H1 (cell line): ENCODE results near the gene RNF144A. TPM values are rescaled to one million over a fixed set of nuclear protein-coding genes. Genes with fewer than 3 reads are reported as not detected.

Source experiments
- CTCF ChIA-PET: fragments of 300-600 bp; sonication (Branson Sonifier 250); formaldehyde crosslinking; loops from one replicate; lab custom pipeline; 2021; ENCODE audit not compliant: partially characterized antibody; lab: Charles Lee
- POLR2A ChIA-PET: fragments of 300-600 bp; sonication (Branson Sonifier 250); formaldehyde crosslinking; loops from one replicate; lab custom pipeline; 2021; ENCODE audit warnings: inconsistent platforms; ENCODE audit not compliant: partially characterized antibody; lab: Charles Lee
- DNase-seq, 2 experiments: peaks; one replicate each; pipeline versions ENCODE4 v3.0.0 to v3.0.0-alpha.2; 2010 to 2022; ENCODE audit warnings: low spot score in 2 of 2, low read depth in 1 of 2, mixed read lengths in 1 of 2
- FAIRE-seq: peaks from 2 replicates; lab custom pipeline; 2011; peaks lifted over from hg19 to GRCh38; lab: Jason Lieb, UNC
- H2AFZ ChIP-seq: 2 replicates; pipeline ENCODE4 v1.8.1; 2012; ENCODE audit warnings: low read length, inconsistent platforms
- H2AK5ac ChIP-seq: 2 replicates; pipeline ENCODE4 v1.6.1; 2013; ENCODE audit warnings: low read depth, low read length
- H2BK120ac ChIP-seq: replicated peaks from 2 replicates; pipeline ENCODE3; 2013; ENCODE audit warnings: low read depth, low read length, inconsistent platforms
- H2BK12ac ChIP-seq: 2 replicates; pipeline ENCODE4 v1.6.1; 2013; ENCODE audit warnings: low read depth, low read length
- H2BK15ac ChIP-seq: 2 replicates; pipeline ENCODE4 v1.6.1; 2013; ENCODE audit warnings: low read length
- H2BK20ac ChIP-seq: 2 replicates; pipeline ENCODE4 v1.6.1; 2013; ENCODE audit warnings: low read length
- H2BK5ac ChIP-seq: 2 replicates; pipeline ENCODE4 v1.6.1; 2013; ENCODE audit warnings: low read depth, low read length
- H3K14ac ChIP-seq: 2 replicates; pipeline ENCODE4 v1.6.1; 2013; ENCODE audit warnings: inconsistent platforms; ENCODE audit not compliant: insufficient read length
- H3K18ac ChIP-seq: 2 replicates; pipeline ENCODE4 v1.6.1; 2013; ENCODE audit warnings: low read length; ENCODE audit errors: extremely low read depth
- H3K23ac ChIP-seq: 2 replicates; pipeline ENCODE4 v1.6.1; 2013; ENCODE audit warnings: inconsistent platforms; ENCODE audit not compliant: insufficient read length
- H3K23me2 ChIP-seq: 2 replicates; pipeline ENCODE4 v1.6.1; 2013; ENCODE audit warnings: low read depth, low read length
- H3K27ac ChIP-seq: 2 replicates; pipeline ENCODE4 v1.6.1; 2011; ENCODE audit warnings: low read depth, low read length, inconsistent platforms
- H3K27me3 ChIP-seq, 4 experiments: replicated peaks in 1 of 4; 1 replicate in 1 of 4; 2 replicates in 3 of 4; pipeline versions ENCODE4 v1.6.1 to v1.8.1; 2011 to 2013; ENCODE audit warnings: low read length in 3 of 4, mild to moderate bottlenecking in 3 of 4, inconsistent platforms in 2 of 4, mixed read lengths in 2 of 4, moderate library complexity in 1 of 4; ENCODE audit not compliant: control insufficient read depth in 3 of 4, insufficient read depth in 3 of 4; ENCODE audit errors: extremely low read depth in 1 of 4
- H3K36me3 ChIP-seq, 4 experiments: 2 replicates each; pipeline versions ENCODE4 v1.6.1 to v1.8.1; 2011 to 2013; ENCODE audit warnings: mild to moderate bottlenecking in 4 of 4, low read length in 3 of 4, moderate library complexity in 2 of 4, control low read depth in 1 of 4, inconsistent platforms in 1 of 4; ENCODE audit not compliant: insufficient read depth in 4 of 4, control insufficient read depth in 2 of 4
- H3K4ac ChIP-seq: replicated peaks from 2 replicates; pipeline ENCODE3; 2013; ENCODE audit warnings: low read length, low read depth, mixed read lengths, inconsistent platforms; ENCODE audit not compliant: insufficient read length
- H3K4me1 ChIP-seq, 4 experiments: replicated peaks in 1 of 4; 1 replicate in 1 of 4; 2 replicates in 3 of 4; pipeline versions ENCODE4 v1.6.1 to v1.8.1; 2011 to 2013; ENCODE audit warnings: low read length in 3 of 4, inconsistent platforms in 2 of 4, mixed read lengths in 1 of 4; ENCODE audit not compliant: insufficient read depth in 4 of 4, control insufficient read depth in 3 of 4
- H3K4me2 ChIP-seq, 2 experiments: 2 replicates each; pipeline versions ENCODE4 v1.6.1 to v1.8.1; 2011 to 2013; ENCODE audit warnings: low read depth in 2 of 2, low read length in 2 of 2, control low read depth in 1 of 2, inconsistent platforms in 1 of 2, mild to moderate bottlenecking in 1 of 2; ENCODE audit not compliant: insufficient read depth in 1 of 2
- H3K4me3 ChIP-seq, 4 experiments: fragments of 200-600, 300-600 bp in 1 of 4; sonication (generic), shearing (Covaris generic), sonication (Bioruptor Twin) in 1 of 4; 2 replicates each; pipeline versions ENCODE4 v1.5.1 to v1.8.1; 2011 to 2016; ENCODE audit warnings: low read length in 4 of 4, low read depth in 3 of 4, control low read depth in 2 of 4, inconsistent platforms in 2 of 4, mild to moderate bottlenecking in 2 of 4, mixed read lengths in 1 of 4, moderate library complexity in 1 of 4; ENCODE audit not compliant: insufficient read depth in 2 of 4; ENCODE audit errors: extremely low read depth in 1 of 4
- H3K56ac ChIP-seq: replicated peaks from 2 replicates; pipeline ENCODE3; 2013; ENCODE audit warnings: low read depth, mild to moderate bottlenecking, mixed read lengths, low read length, inconsistent platforms; ENCODE audit not compliant: insufficient read length
- H3K79me1 ChIP-seq: 2 replicates; pipeline ENCODE4 v1.6.1; 2013; ENCODE audit warnings: low read depth, low read length, control low read depth
- H3K79me2 ChIP-seq, 2 experiments: 2 replicates each; pipeline versions ENCODE4 v1.6.1 to v1.8.1; 2012 to 2013; ENCODE audit warnings: low read length in 2 of 2, mild to moderate bottlenecking in 2 of 2, inconsistent platforms in 1 of 2; ENCODE audit not compliant: insufficient read depth in 2 of 2, control insufficient read depth in 1 of 2
- H3K9ac ChIP-seq, 4 experiments: replicated peaks in 1 of 4; 1 replicate in 1 of 4; 2 replicates in 3 of 4; pipeline versions ENCODE4 v1.6.1 to v1.8.1; 2011 to 2013; ENCODE audit warnings: low read depth in 3 of 4, low read length in 3 of 4, control low read depth in 2 of 4, mild to moderate bottlenecking in 2 of 4, moderate library complexity in 2 of 4, inconsistent platforms in 1 of 4; ENCODE audit errors: extremely low read depth in 1 of 4
- H3K9me3 ChIP-seq, 2 experiments: 2 replicates each; pipeline versions ENCODE4 v1.6.1 to v1.8.1; 2012 to 2013; ENCODE audit warnings: mild to moderate bottlenecking in 2 of 2, moderate library complexity in 2 of 2, control low read depth in 1 of 2, inconsistent platforms in 1 of 2, low read depth in 1 of 2, low read length in 1 of 2, mixed read lengths in 1 of 2; ENCODE audit not compliant: insufficient read depth in 2 of 2
- H4K20me1 ChIP-seq, 2 experiments: replicated peaks in 1 of 2; 2 replicates each; pipeline versions ENCODE3 to v1.8.1; 2011 to 2013; ENCODE audit warnings: inconsistent platforms in 2 of 2, low read length in 2 of 2, mild to moderate bottlenecking in 1 of 2; ENCODE audit not compliant: insufficient read depth in 2 of 2, control insufficient read depth in 1 of 2
- H4K5ac ChIP-seq: 2 replicates; pipeline ENCODE4 v1.6.1; 2013; ENCODE audit warnings: low read length, low read depth, mixed read lengths, inconsistent platforms; ENCODE audit not compliant: insufficient read length
- H4K8ac ChIP-seq: 2 replicates; pipeline ENCODE4 v1.8.0; 2013; ENCODE audit warnings: mild to moderate bottlenecking, moderate library complexity, low read length, inconsistent platforms; ENCODE audit not compliant: insufficient read depth; ENCODE audit errors: extremely low read depth
- H4K91ac ChIP-seq: replicated peaks from 2 replicates; pipeline ENCODE3; 2013; ENCODE audit warnings: low read length, mixed read lengths, inconsistent platforms; ENCODE audit not compliant: insufficient read length
- MAX ChIP-seq: IDR thresholded peaks from 2 replicates; pipeline ENCODE4 v1.6.1; 2012; ENCODE audit warnings: inconsistent platforms
- RFX5 ChIP-seq: IDR thresholded peaks from 2 replicates; pipeline ENCODE4 v1.6.1; 2011; ENCODE audit warnings: low read depth, low read length, improper control_type of control experiment, borderline replicate concordance
- SP1 ChIP-seq: IDR thresholded peaks from 2 replicates; pipeline ENCODE4 v1.6.1; 2011; ENCODE audit warnings: low read depth, low read length
- WGBS, 2 experiments: shearing (Covaris generic) in 1 of 2; methylation state at CpG; one replicate each; pipeline versions ENCODE4 v1.1.6 to v1.1.7; 2013 to 2015; ENCODE audit warnings: low lambda C conversion rate in 2 of 2, mixed read lengths in 2 of 2, inconsistent platforms in 1 of 2, low coverage in 1 of 2, missing lambda C conversion rate in 1 of 2; ENCODE audit not compliant: insufficient replicate concordance in 2 of 2, insufficient coverage in 1 of 2, insufficient read length in 1 of 2; ENCODE audit errors: extremely low coverage in 1 of 2, missing lambda C conversion rate in 1 of 2; 5-methylcytosine and 5-hydroxymethylcytosine counted together
- polyA plus RNA-seq, 7 experiments: library from polyadenylated mRNA; depleted of rRNA in 3 of 7; stranded (reverse) in 5 of 7; unstranded in 2 of 7; fragments of >200 nt in 5 of 7; fragments of 200-250 nt in 2 of 7; gene quantifications; 1 replicate in 5 of 7; 2 replicates in 1 of 7; 4 replicates in 1 of 7; pipeline versions ENCODE4 v1.2.1 to v1.2.3, GENCODE V29; 2011 to 2013; ENCODE audit warnings: missing spikeins in 2 of 7, mixed read lengths in 2 of 7
- total RNA-seq: library from RNA; stranded (reverse); fragmentation: NEBNext Ultra II Directional; extraction: Animal tissue kit (Norgen Biotek cat#: 25700); gene quantifications from 2 replicates; pipeline ENCODE4 v1.2.1, GENCODE V29; 2021

Gene RNF144A
- total and polyA plus RNA-seq, 2 of the 8 experiments (the other 6 are each of a cell fraction or from before 2014, with no cell fraction given), result 14.0 to 15.0 TPM

DNA sequence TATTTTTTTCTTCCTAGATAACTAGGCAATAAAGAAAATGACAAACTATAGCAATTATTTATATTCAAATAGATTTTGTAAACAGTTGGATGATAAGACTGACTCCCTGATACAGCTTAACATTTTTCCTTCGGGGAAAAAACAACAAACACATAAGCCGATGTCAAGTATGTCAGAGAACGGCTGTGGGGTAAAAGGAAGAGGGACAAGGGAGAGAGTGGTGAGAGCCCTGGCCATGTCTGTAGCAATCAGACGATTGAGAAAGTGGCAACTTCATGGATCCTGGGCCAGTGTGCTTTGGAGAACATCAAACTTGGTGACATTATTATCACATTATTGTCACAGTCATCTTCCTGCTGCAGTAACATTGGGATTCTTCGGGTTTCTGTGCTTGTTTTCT, 65.2 kb downstream of the RNF144A start:
- Histone ChIP-seq H3K79me1 (no peaks in the 10 kb centered on the region), H3K4me1 (peaks cover 0 to 4% (median 0%) of the 10 kb centered on the region in 4 experiments; a peak in 1 of 7 replicates), H3K4ac (no peak overlapping the region), H3K27ac (no peak overlapping the region), H3K4me3 (no peak overlapping the region), H2AK5ac (no peak overlapping the region), H3K9me3 (peaks cover 7% of the 10 kb centered on the region in 2 experiments), H3K56ac (no peak overlapping the region), H3K9ac (no peak overlapping the region), H2BK5ac (no peak overlapping the region), H2BK120ac (no peak overlapping the region), H2BK20ac (no peak overlapping the region), H4K5ac (no peak overlapping the region), H3K27me3 (no peaks in the 10 kb centered on the region), H4K20me1 (no peaks in the 10 kb centered on the region), H3K4me2 (no peak overlapping the region), H4K8ac (no peak overlapping the region), H3K36me3 (peaks cover 0 to 3% (median 0%) of the 10 kb centered on the region in 4 experiments; a peak in 1 of 8 replicates), H3K23me2 (no peaks in the 10 kb centered on the region), H2AFZ (no peak overlapping the region)
- no peak for FAIRE-seq
- POLR2A ChIA-PET, result no interaction called here
- TF ChIP-seq RFX5 (no peak), MAX (no peak), SP1 (no peak)
- TF ChIP-seq, all 59 proteins: peak for 0
- H3K14ac ChIP-seq, result no peak overlapping the region
- H3K23ac ChIP-seq, result no peak overlapping the region
- no peak overlapping the region for H2BK12ac ChIP-seq
- H3K18ac ChIP-seq, result no peak overlapping the region
- no peaks in the 10 kb centered on the region for H3K79me2 ChIP-seq
- H2BK15ac ChIP-seq, result no peak overlapping the region
- 92% methylated on average over 5 of the region's 5 CpGs; no CpG with 5 or more reads in 1 of the 2 experiments for WGBS, 2 experiments
- no peak overlapping the region for H4K91ac ChIP-seq
- no peak for DNase-seq
- CTCF ChIA-PET, result interaction anchor here (1.3 to 1.7 kb wide), 4 partner anchors 12 to 52 kb away, joined by 3 to 5 read pairs (median 4); no protein-coding TSS in a partner anchor
